Measurements from ENCODE around the gene PRDM16.

Gene PRDM16

DNA sequence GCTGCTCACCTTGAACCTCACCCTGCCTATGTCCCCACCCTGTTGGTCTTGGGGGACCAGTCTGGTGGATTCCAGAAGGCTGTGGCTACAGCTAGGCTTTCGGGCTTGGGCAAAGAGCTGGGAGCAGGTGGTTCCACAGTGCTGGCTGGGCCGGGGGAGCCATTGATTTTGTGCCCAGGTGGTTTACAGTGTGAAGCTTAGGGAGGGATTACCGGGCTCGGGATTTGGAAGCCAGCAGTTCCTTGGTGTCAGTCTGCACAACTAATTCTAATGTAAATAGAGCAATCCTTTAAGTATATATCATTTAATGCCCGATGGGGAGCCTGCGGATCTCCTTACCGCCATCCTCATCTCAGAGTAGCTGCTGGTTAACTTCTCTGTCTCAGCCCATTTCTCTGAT is 38.2 kb downstream of the PRDM16 start:
- H3K27me3 ChIP-seq (ENCODE audit: insufficient read depth, low read length) = peaks cover 7% of the 10 kb centered on the region
- peaks cover 55% of the 10 kb centered on the region for H3K4me1 ChIP-seq (ENCODE audit: insufficient read depth, low read length)

GRCh38 chr1:3109355-3109754 is 40.4 kb downstream of the PRDM16 start:
- Histone ChIP-seq H3K9me3 (ENCODE audit: low read length) (peaks cover 9% of the 10 kb centered on the region), H3K4me1 (ENCODE audit: insufficient read depth, low read length) (peaks cover 40% of the 10 kb centered on the region), H2AFZ (ENCODE audit: low read depth, low read length) (no peak overlapping the region), H3K36me3 (ENCODE audit: insufficient read depth, low read length) (no peaks in the 10 kb centered on the region), H3K27me3 (ENCODE audit: insufficient read depth, low read length) (peaks cover 7% of the 10 kb centered on the region), H3K4me3 (ENCODE audit: low read length) (no peak overlapping the region)

More for the DNA sequence above, 38.2 kb downstream of the PRDM16 start:
- no peak overlapping the region for H2AFZ ChIP-seq (ENCODE audit: low read depth, low read length)
- H3K4me3 ChIP-seq (ENCODE audit: low read length) = no peak overlapping the region
- H3K9me3 ChIP-seq (ENCODE audit: low read length) = peaks cover 9% of the 10 kb centered on the region
- H3K36me3 ChIP-seq (ENCODE audit: insufficient read depth, low read length) = no peaks in the 10 kb centered on the region

DNA sequence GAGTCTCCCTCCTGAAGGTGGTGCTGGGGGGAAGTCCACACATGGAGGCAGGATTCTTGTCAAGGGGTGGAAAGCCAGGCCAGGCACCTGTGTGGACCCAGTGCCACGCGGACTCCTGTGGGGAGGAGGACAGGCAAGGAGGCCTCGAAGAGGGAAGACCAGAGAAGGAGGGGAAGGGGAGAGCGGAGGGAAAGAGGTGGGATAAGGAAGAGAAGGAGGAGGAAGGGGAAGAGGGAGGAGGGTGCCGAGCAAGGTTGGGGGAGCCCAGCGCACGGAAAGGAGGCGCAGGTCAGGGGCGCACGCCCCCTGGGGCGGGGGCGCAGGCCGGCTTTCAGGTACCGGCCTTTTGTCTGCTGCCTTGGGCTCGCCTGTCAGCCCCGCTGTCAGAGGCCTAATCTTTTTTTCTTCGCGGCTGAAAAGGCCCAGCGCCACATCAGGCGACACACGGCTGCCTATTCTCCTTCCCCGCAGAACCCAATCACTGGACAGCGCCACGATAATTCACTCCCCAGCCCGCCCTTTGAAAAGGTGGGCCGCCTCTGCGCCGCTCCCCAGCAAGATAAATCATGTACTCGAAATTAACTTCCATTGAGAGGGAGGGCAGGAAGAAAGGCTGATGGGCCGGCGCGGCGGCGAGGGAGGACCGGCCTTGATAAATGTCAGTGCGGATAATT is 42.5 kb downstream of the PRDM16 start:
- H2AFZ ChIP-seq (ENCODE audit: low read depth, low read length) = no peak overlapping the region
- no peaks in the 10 kb centered on the region for H3K36me3 ChIP-seq (ENCODE audit: insufficient read depth, low read length)
- H3K4me1 ChIP-seq (ENCODE audit: insufficient read depth, low read length) = peaks cover 20% of the 10 kb centered on the region
- H3K9me3 ChIP-seq (ENCODE audit: low read length) = peaks cover 9% of the 10 kb centered on the region
- no peak overlapping the region for H3K4me3 ChIP-seq (ENCODE audit: low read length)
- H3K27me3 ChIP-seq (ENCODE audit: insufficient read depth, low read length) = peaks cover 7% of the 10 kb centered on the region

- Histone ChIP-seq H2AFZ (ENCODE audit: low read depth, low read length) (no peak overlapping the region), H3K4me3 (ENCODE audit: low read length) (no peak overlapping the region), H3K9me3 (ENCODE audit: low read length) (peaks cover 8% of the 10 kb centered on the region), H3K4me1 (ENCODE audit: insufficient read depth, low read length) (peaks cover 15% of the 10 kb centered on the region), H3K27me3 (ENCODE audit: insufficient read depth, low read length) (peaks cover 7% of the 10 kb centered on the region), H3K36me3 (ENCODE audit: insufficient read depth, low read length) (no peaks in the 10 kb centered on the region)
These were observed 43.5 kb downstream of the PRDM16 start for GRCh38 chr1:3112526-3112925.

GRCh38 chr1:3113047-3113740 is 44.2 kb downstream of the PRDM16 start:
- H3K4me1 ChIP-seq (ENCODE audit: insufficient read depth, low read length) = peaks cover 15% of the 10 kb centered on the region
- peaks cover 4% of the 10 kb centered on the region for H3K9me3 ChIP-seq (ENCODE audit: low read length)
- H3K36me3 ChIP-seq (ENCODE audit: insufficient read depth, low read length) = no peaks in the 10 kb centered on the region
- no peak overlapping the region for H3K4me3 ChIP-seq (ENCODE audit: low read length)
- H2AFZ ChIP-seq (ENCODE audit: low read depth, low read length) = no peak overlapping the region
- H3K27me3 ChIP-seq (ENCODE audit: insufficient read depth, low read length) = peaks cover 7% of the 10 kb centered on the region

- Histone ChIP-seq H3K4me3 (ENCODE audit: low read length) (no peak overlapping the region), H3K4me1 (ENCODE audit: insufficient read depth, low read length) (peaks cover 15% of the 10 kb centered on the region), H2AFZ (ENCODE audit: low read depth, low read length) (no peak overlapping the region), H3K36me3 (ENCODE audit: insufficient read depth, low read length) (no peaks in the 10 kb centered on the region), H3K9me3 (ENCODE audit: low read length) (no peaks in the 10 kb centered on the region), H3K27me3 (ENCODE audit: insufficient read depth, low read length) (peaks cover 7% of the 10 kb centered on the region)
These were observed 44.7 kb downstream of the PRDM16 start for GRCh38 chr1:3113741-3114056.

DNA sequence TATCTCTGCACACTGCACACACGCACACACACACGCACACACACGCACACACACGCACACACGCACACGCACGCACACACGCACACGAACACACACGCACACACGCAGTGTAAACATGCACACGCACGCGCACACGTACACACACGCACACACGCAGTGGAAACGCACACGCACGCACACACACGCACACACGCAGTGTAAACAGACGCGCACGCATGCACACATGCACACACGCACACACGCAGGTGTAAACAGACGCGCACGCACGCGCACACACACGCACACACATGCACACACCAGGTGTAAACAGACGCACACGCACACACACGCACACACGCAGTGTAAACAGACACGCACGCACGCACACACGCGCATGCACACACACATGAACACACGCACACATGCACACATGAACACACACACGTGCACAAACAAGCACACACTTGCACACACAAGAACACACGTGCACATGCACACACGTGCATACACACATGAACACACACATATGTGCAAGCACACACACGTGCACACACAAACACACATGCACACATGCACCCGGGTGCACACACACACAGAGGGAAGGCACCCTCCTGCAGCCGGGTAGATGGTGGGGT is 45.2 kb downstream of the PRDM16 start:
- Histone ChIP-seq H2AFZ (ENCODE audit: low read depth, low read length) (no peak overlapping the region), H3K4me3 (ENCODE audit: low read length) (no peak overlapping the region), H3K4me1 (ENCODE audit: insufficient read depth, low read length) (peaks cover 15% of the 10 kb centered on the region), H3K27me3 (ENCODE audit: insufficient read depth, low read length) (peaks cover 8% of the 10 kb centered on the region), H3K9me3 (ENCODE audit: low read length) (no peaks in the 10 kb centered on the region), H3K36me3 (ENCODE audit: insufficient read depth, low read length) (no peaks in the 10 kb centered on the region)

GRCh38 chr1:3114846-3115245 is 45.8 kb downstream of the PRDM16 start:
- Histone ChIP-seq H3K9me3 (ENCODE audit: low read length) (no peaks in the 10 kb centered on the region), H3K36me3 (ENCODE audit: insufficient read depth, low read length) (no peaks in the 10 kb centered on the region), H3K4me3 (ENCODE audit: low read length) (no peak overlapping the region), H3K27me3 (ENCODE audit: insufficient read depth, low read length) (peaks cover 14% of the 10 kb centered on the region), H2AFZ (ENCODE audit: low read depth, low read length) (no peak overlapping the region), H3K4me1 (ENCODE audit: insufficient read depth, low read length) (peaks cover 15% of the 10 kb centered on the region)

GRCh38 chr1:3115275-3116149 is 46.5 kb downstream of the PRDM16 start:
- Histone ChIP-seq H3K9me3 (ENCODE audit: low read length) (no peaks in the 10 kb centered on the region), H3K4me3 (ENCODE audit: low read length) (no peak overlapping the region), H3K36me3 (ENCODE audit: insufficient read depth, low read length) (no peaks in the 10 kb centered on the region), H3K27me3 (ENCODE audit: insufficient read depth, low read length) (peaks cover 15% of the 10 kb centered on the region), H3K4me1 (ENCODE audit: insufficient read depth, low read length) (peaks cover 18% of the 10 kb centered on the region), H2AFZ (ENCODE audit: low read depth, low read length) (no peak overlapping the region)

- Histone ChIP-seq H3K4me1 (ENCODE audit: insufficient read depth, low read length) (peaks cover 15% of the 10 kb centered on the region), H3K36me3 (ENCODE audit: insufficient read depth, low read length) (no peaks in the 10 kb centered on the region), H3K27me3 (ENCODE audit: insufficient read depth, low read length) (peaks cover 15% of the 10 kb centered on the region), H3K9me3 (ENCODE audit: low read length) (no peaks in the 10 kb centered on the region), H3K4me3 (ENCODE audit: low read length) (no peak overlapping the region), H2AFZ (ENCODE audit: low read depth, low read length) (no peak overlapping the region)
These were observed 47.1 kb downstream of the PRDM16 start for GRCh38 chr1:3116150-3116510.

- H3K4me3 ChIP-seq (ENCODE audit: low read length) = no peak overlapping the region
- no peak overlapping the region for H2AFZ ChIP-seq (ENCODE audit: low read depth, low read length)
- peaks cover 12% of the 10 kb centered on the region for H3K4me1 ChIP-seq (ENCODE audit: insufficient read depth, low read length)
- H3K36me3 ChIP-seq (ENCODE audit: insufficient read depth, low read length) = no peaks in the 10 kb centered on the region
- peaks cover 18% of the 10 kb centered on the region for H3K27me3 ChIP-seq (ENCODE audit: insufficient read depth, low read length)
- H3K9me3 ChIP-seq (ENCODE audit: low read length) = no peaks in the 10 kb centered on the region
These were observed 47.6 kb downstream of the PRDM16 start for GRCh38 chr1:3116560-3116959.

GRCh38 chr1:3117879-3118278 is 48.9 kb downstream of the PRDM16 start:
- no peak overlapping the region for H2AFZ ChIP-seq (ENCODE audit: low read depth, low read length)
- peaks cover 18% of the 10 kb centered on the region for H3K27me3 ChIP-seq (ENCODE audit: insufficient read depth, low read length)
- H3K4me1 ChIP-seq (ENCODE audit: insufficient read depth, low read length) = peaks cover 3% of the 10 kb centered on the region
- H3K4me3 ChIP-seq (ENCODE audit: low read length) = no peak overlapping the region
- H3K36me3 ChIP-seq (ENCODE audit: insufficient read depth, low read length) = no peaks in the 10 kb centered on the region
- H3K9me3 ChIP-seq (ENCODE audit: low read length) = no peaks in the 10 kb centered on the region

DNA sequence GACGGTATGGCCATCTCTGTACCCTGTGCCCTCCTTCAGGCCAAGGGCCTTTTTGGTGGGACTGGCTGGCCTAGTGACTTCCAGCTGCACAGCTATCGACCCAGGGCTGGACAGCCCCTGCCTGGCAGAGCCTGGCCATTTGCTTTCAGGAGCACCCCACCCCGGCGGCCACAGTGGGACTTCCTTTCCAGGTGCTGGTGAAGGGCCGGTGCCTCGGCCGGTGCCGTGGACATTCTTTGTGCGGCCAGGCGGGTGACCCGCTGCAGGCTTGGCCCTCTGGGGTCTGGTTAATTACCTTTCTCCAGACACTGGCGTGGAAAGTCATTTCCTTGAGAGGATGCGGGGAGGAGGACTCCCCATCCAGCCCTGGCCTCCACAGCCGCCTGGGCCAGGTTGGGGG is 50.1 kb downstream of the PRDM16 start:
- Histone ChIP-seq H3K9me3 (ENCODE audit: low read length) (no peaks in the 10 kb centered on the region), H3K36me3 (ENCODE audit: insufficient read depth, low read length) (no peaks in the 10 kb centered on the region), H3K27me3 (ENCODE audit: insufficient read depth, low read length) (peaks cover 20% of the 10 kb centered on the region), H3K4me1 (ENCODE audit: insufficient read depth, low read length) (peaks cover 3% of the 10 kb centered on the region), H2AFZ (ENCODE audit: low read depth, low read length) (no peak overlapping the region), H3K4me3 (ENCODE audit: low read length) (no peak overlapping the region)
